OCI-LY3 (cell line): ENCODE data around the gene CEP70.

Source experiments
- H2AFZ ChIP-seq: fragments of 200-600, 300-600 bp; shearing (Covaris generic); 2 replicates; pipeline ENCODE4 v1.6.0; 2014; ENCODE audit warnings: antibody characterized with exemption, low read depth, low read length
- H3K27ac ChIP-seq: fragments of 200-600, 300-600 bp; sonication (generic); 2 replicates; pipeline ENCODE4 v1.5.1; 2014; ENCODE audit warnings: mild to moderate bottlenecking, low read length, moderate library complexity, mixed read lengths
- H3K27me3 ChIP-seq: fragments of 200-600, 300-600 bp; sonication (generic); 2 replicates; pipeline ENCODE4 v1.6.1; 2014; ENCODE audit warnings: low read depth, low read length, mixed read lengths
- H3K36me3 ChIP-seq: fragments of 200-600, 300-600 bp; sonication (generic); replicated peaks from 2 replicates; pipeline ENCODE3; 2014; ENCODE audit warnings: low read depth, low read length, mixed read lengths
- H3K4me1 ChIP-seq: fragments of 300-600, 200-600 bp; sonication (generic); 2 replicates; pipeline ENCODE4 v1.6.1; 2014; ENCODE audit warnings: low read length, mixed read lengths
- H3K4me2 ChIP-seq: fragments of 200-600, 300-600 bp; sonication (generic); 2 replicates; pipeline ENCODE4 v1.6.1; 2014; ENCODE audit warnings: low read length, mixed read lengths
- H3K4me3 ChIP-seq: fragments of 300-600, 200-600 bp; sonication (generic); 2 replicates; pipeline ENCODE4 v1.5.1; 2014; ENCODE audit warnings: antibody characterized with exemption, mild to moderate bottlenecking, low read length, moderate library complexity
- H3K79me2 ChIP-seq: fragments of 300-600, 200-600 bp; shearing (Covaris generic); 2 replicates; pipeline ENCODE4 v1.6.1; 2014; ENCODE audit warnings: mild to moderate bottlenecking, low read length, mixed read lengths
- H3K9ac ChIP-seq: fragments of 300-600, 200-600 bp; shearing (Covaris generic); 2 replicates; pipeline ENCODE4 v1.6.0; 2014; ENCODE audit warnings: mild to moderate bottlenecking, low read length, moderate library complexity
- H3K9me3 ChIP-seq: fragments of 200-600, 300-600 bp; shearing (Covaris generic); 2 replicates; pipeline ENCODE4 v1.6.1; 2014; ENCODE audit warnings: low read length, mixed read lengths; ENCODE audit not compliant: insufficient read depth
- H4K20me1 ChIP-seq: fragments of 200-600, 300-600 bp; sonication (generic); 2 replicates; pipeline ENCODE4 v1.6.1; 2016; ENCODE audit warnings: low read length, mixed read lengths; ENCODE audit not compliant: insufficient read depth
- CTCF ChIP-seq: fragments of 200-600, 300-600 bp; sonication (generic); IDR thresholded peaks from 2 replicates; pipeline ENCODE4 v1.5.1; 2014; ENCODE audit warnings: antibody characterized with exemption, low read length, low read depth
- EZH2phosphoT487 ChIP-seq: fragments of 200-600 bp; shearing (Covaris generic); IDR thresholded peaks from 2 replicates; pipeline ENCODE4 v1.6.1; 2018; ENCODE audit warnings: antibody characterized with exemption, mixed run types, low read depth

CEP70 gene

GRCh38 chr3:138594150-138594934 is at the start of gene CEP70:
TSS of gene CEP70 (minus strand) at chr3:138594260. CDS start at chr3:138572927, 21,333 bp downstream.
- peak within 1 kb of the TSS; percentile 91 for H2AFZ ChIP-seq
- TF ChIP-seq EZH2phosphoT487 (no peak), CTCF (peak; percentile 93)

GRCh38 chr3:138642927-138643253 is 48.8 kb upstream of the CEP70 start:
- no peak overlapping the region for H3K9ac ChIP-seq
- no peaks in the 10 kb centered on the region for H3K79me2 ChIP-seq
- peaks cover 9% of the 10 kb centered on the region for H3K4me1 ChIP-seq
- no peak overlapping the region for H3K4me3 ChIP-seq
- H3K9me3 ChIP-seq, result 0 out of 2 replicates have a peak, but pooled peaks cover 4% of the 10 kb centered on the region
- H3K36me3 ChIP-seq, result peaks cover 2% of the 10 kb centered on the region
- TF ChIP-seq CTCF (no peak), EZH2phosphoT487 (no peak)
- H3K27me3 ChIP-seq, result no peaks in the 10 kb centered on the region
- H2AFZ ChIP-seq, result no peak overlapping the region
- no peak overlapping the region for H3K27ac ChIP-seq
- no peak overlapping the region for H3K4me2 ChIP-seq
- no peaks in the 10 kb centered on the region for H4K20me1 ChIP-seq

More at GRCh38 chr3:138594150-138594934, at the start of gene CEP70:
- peak within 1 kb of the TSS; percentile 93 for H3K4me3 ChIP-seq
- H3K9ac ChIP-seq, result peak within 1 kb of the TSS; percentile 92
- H3K79me2 ChIP-seq, result no peaks in the 10 kb centered on the region
- H3K27ac ChIP-seq, result peak within 1 kb of the TSS; percentile 86
- H3K9me3 ChIP-seq, result no peaks in the 10 kb centered on the region
- H3K27me3 ChIP-seq, result no peaks in the 10 kb centered on the region
- H3K4me1 ChIP-seq, result peaks cover 49% of the 10 kb centered on the region
- H3K4me2 ChIP-seq, result peak within 1 kb of the TSS; percentile 96
- no peaks in the 10 kb centered on the region for H4K20me1 ChIP-seq
- H3K36me3 ChIP-seq, result no peaks in the 10 kb centered on the region

GRCh38 chr3:138642226-138642926 is 48.3 kb upstream of the CEP70 start:
- Histone ChIP-seq H3K36me3 (peaks cover 2% of the 10 kb centered on the region), H3K79me2 (no peaks in the 10 kb centered on the region), H3K9me3 (0 out of 2 replicates have a peak, but pooled peaks cover 4% of the 10 kb centered on the region), H2AFZ (no peak overlapping the region), H3K27ac (no peak overlapping the region), H3K4me2 (no peak overlapping the region), H3K4me1 (peaks cover 12% of the 10 kb centered on the region), H3K9ac (no peak overlapping the region), H3K4me3 (no peak overlapping the region), H4K20me1 (no peaks in the 10 kb centered on the region), H3K27me3 (no peaks in the 10 kb centered on the region)
- no peak for TF ChIP-seq CTCF
- TF ChIP-seq EZH2phosphoT487, result no peak

GRCh38 chr3:138640537-138640936 is 46.5 kb upstream of the CEP70 start:
- Histone ChIP-seq H4K20me1 (no peaks in the 10 kb centered on the region), H3K27ac (no peak overlapping the region), H3K79me2 (no peaks in the 10 kb centered on the region), H3K36me3 (peaks cover 2% of the 10 kb centered on the region), H3K9ac (no peak overlapping the region), H2AFZ (no peak overlapping the region), H3K9me3 (0 out of 2 replicates have a peak, but pooled peaks cover under 1% of the 10 kb centered on the region), H3K4me3 (no peak overlapping the region), H3K4me1 (peaks cover 12% of the 10 kb centered on the region), H3K4me2 (no peak overlapping the region), H3K27me3 (no peaks in the 10 kb centered on the region)
- no peak for TF ChIP-seq EZH2phosphoT487
- no peak for TF ChIP-seq CTCF
